Measurements from ENCODE around the gene SMARCD2.
"Not testable (repeated sequence)": the region's sequence is repeated elsewhere in the genome, so short reads cannot be mapped to it uniquely, and the experiment has no call there.

Gene SMARCD2

DNA sequence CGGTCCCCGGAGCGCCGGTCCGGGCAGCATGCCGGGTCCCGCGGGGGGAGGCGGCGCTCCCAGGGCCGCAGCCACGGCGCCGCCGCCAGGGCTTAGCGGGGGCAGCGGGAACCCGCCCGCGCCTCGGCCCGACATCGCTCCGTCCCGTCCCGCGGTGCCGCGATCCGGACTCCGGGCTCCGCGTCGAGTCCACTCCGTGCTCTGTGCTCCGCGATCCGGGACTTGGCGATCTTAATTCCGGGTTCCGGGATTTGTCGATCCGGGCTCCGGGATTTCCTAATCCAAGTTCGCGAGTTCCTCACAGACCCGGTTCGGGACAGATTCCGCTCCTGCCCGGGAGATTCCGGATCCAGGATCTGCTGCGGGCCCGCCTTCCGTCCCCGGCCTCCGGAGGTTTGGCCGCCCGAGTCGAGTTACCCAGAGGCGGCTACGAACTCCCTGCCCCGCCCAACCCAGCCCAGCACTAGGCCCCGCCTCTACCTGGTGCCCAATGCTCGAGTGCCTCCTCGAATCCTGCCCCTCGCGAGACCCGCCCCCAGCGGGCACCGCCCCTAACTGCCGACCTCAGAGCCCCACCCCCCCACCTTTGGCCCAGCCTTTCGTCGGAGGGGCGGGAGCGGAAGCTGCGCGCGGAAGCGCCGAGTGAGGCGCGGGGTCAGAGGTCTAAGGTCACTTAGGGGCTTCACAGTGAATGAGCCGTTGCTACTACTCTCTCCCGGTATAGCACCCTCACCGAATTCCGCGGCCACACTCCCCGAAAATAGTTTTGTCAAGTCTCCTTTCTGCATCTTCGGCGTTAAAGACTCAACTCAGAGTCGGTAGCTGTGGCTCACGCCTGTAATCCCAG lies at the start of gene SMARCD2:
SMARCD2 (minus strand) TSS at position 146 of the 847 bp plus-strand sequence; CDS start at position 135, 11 bp downstream.
- DNase-seq, result peak; percentile 99

DNA sequence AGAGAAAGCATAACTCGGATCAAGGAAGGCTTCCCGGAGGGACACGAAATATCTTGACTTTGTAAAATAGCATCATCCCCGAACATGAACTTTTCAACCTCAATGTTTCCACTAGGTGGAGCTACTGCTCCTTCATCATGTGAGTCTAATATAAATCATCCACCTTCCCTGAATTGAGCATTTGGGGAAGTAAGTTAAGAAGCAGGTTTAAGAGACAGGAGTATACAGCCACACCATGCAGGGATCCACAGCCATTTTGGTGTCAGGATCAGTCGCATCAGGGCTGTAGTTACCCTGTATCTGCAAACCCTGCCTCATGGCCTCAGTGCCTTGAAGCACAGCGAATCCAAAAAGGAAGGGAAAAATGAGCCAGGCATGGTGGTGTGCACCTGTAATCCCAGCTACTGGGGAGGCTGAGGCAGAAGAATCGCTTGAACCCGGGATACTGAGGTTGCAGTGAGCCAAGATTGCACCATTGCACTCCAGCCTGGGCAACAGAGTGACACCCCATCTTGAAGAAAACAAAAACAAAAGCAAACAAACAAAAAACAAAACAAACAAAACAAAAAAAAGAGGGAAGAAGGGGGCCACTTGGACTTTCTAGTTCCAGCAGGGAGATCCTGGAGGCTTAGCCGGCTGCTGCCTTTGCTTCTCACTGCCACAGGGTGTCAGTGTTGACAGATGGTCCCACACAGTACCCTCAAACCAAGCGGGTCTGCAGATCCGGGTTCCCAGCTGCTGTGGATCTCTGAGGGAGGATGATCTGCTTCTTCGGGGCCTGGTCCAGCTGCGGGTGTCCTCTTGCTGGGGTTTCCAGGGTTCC lies 46.8 kb upstream of the SMARCD2 start:
- not testable (repeated sequence) for DNase-seq

DNA sequence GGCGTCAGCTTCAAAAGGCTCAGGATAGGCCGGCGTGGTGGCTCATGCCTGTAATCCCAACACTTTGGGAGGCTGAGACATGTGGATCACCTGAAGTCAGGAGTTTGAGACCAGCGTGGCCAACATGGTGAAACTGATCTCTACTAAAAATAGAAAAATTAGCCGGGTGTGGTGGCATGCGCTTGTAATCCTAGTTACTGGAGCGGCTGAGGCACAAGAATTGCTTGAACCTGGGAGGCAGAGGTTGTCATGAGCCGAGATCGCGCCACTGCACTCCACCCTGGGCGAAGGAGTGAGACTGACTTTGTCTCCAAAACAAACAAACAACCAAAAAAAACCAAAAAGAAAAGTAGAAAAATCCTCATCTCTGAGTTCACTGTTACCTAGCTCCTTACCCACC lies 42.6 kb upstream of the SMARCD2 start:
- not testable (repeated sequence) for DNase-seq

DNA sequence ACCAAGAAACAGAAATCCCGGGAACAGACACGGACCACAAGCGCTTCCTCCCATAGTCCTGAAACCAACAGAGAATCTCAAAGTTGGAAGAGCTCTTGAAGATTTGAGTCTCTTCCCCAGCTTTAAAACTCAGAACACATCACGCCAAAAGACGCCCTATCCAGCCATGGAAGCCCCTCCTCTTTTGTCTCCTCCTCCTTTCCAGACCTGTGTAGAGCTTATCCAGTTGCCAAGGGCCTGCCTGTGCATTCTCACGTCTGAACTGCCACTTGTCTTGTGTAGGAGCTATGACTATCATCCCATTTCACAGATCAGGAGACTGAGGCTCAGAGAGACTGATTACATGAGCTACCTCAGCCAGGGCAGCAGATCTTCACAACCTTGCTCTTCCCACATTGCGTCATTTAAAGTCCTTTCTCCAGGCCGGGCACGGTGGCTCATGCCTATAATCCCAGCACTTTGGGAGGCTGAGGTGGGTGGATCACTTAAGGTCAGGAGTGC lies 40.2 kb upstream of the SMARCD2 start:
- DNase-seq, result not testable (repeated sequence)

DNA sequence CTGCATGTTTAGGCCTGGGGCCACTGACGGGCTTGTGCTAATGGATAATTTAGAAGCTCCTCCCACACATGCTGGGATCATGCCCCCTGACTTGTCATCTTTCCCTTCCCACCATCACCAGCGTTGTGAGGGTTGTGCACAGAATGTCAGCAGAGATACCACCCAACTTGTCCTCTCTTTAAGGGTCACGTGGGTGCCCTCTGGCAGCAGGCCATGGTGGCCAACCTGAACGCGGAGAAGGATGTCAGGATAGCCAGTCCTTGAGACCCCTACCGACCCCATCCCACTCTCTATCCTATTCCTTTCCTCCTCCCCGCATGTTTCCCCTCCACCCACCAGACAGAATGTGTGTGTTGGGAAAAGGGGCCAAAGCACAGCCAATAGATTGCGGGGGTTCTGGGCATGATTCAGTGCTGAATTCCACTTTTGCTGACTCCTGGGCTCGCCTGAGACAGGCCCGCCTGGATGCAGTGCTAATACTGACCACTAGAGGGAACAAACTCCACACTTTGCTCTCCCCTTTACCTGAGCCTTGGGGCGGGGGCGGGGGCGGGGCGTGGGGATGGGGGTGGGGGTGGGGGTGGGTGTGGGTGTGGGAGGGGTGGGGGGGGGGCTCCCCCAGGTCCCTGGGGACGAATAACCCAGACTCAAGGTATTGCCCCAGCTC lies 39.6 kb upstream of the SMARCD2 start, which contains the start of gene GH2:
GH2 (minus strand) TSS at position 10 of the 667 bp plus-strand sequence. CDS start 143 bp downstream, outside the sequence.
- peak; percentile 76 for DNase-seq

DNA sequence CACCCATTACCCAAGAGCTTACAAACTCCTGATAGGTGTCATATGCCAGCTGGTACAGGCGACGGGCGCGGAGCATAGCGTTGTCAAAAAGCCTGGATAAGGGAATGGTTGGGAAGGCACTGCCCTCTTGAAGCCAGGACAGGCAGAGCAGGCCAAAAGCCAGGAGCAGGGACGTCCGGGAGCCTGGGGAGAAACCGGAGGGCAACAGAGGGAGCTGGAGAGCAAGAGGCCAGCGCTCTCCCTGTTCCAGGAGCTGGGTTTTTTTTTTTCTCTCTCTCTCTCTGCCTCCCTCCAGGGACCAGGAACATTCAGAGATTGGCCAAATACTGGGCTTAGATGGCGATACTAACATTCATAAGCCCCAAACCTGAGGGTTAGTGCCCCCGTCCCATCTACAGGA lies 38.9 kb upstream of the SMARCD2 start:
- not testable (repeated sequence) for DNase-seq

DNA sequence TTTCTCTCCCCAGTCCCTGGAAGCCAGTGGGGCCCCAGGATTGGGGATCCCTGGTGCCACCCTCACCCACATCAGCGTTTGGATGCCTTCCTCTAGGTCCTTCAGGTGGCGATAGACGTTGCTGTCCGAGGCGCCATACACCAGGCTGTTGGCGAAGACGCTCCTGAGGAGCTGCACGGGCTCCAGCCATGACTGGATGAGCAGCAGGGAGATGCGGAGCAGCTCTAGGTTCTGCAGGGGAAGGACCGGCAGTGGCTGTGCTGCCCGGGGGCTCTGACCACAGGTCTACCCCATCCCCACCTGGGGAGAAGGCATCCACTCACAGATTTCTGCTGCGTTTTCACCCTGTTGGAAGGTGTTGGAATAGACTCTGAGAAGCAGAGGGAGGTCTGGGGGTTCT lies 38.2 kb upstream of the SMARCD2 start:
- DNase-seq, result no peak

DNA sequence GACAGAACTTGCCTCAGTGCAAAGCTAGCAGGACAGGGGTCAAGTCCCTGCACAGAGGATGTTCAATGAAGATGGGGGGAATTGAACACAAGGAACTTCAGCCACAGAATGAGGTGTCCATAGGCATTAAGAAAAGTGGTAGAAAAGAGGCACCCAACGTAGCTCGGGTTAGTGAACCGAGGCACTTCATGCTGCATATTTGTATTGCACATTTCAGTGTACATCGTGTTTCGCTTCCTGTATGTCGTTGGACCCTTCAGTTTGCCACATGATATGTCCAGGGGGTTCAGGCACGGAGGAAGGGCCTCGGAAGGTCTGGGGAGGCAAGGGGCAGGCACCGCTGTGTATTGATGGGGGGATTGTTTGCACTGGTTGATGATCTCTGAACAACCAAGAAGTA lies 35.9 kb upstream of the SMARCD2 start:
- DNase-seq, result not testable (repeated sequence)

DNA sequence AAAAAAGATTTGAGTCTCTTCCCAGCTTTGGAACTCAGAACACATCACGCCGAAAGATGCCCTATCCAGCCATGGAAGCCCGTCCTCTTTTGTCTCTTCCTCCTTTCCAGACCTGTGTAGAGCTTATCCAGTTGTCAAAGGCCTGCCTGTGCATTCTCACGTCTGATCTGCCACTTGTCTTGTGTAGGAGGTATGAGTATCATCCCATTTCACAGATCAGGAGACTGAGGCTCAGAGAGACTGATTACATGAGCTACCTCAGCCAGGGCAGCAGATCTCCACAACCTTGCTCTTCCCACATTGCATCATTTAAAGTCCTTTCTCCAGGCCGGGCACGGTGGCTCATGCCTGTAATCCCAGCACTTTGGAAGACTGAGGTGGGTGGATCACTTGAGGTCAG lies 32.2 kb upstream of the SMARCD2 start:
- not testable (repeated sequence) for DNase-seq

DNA sequence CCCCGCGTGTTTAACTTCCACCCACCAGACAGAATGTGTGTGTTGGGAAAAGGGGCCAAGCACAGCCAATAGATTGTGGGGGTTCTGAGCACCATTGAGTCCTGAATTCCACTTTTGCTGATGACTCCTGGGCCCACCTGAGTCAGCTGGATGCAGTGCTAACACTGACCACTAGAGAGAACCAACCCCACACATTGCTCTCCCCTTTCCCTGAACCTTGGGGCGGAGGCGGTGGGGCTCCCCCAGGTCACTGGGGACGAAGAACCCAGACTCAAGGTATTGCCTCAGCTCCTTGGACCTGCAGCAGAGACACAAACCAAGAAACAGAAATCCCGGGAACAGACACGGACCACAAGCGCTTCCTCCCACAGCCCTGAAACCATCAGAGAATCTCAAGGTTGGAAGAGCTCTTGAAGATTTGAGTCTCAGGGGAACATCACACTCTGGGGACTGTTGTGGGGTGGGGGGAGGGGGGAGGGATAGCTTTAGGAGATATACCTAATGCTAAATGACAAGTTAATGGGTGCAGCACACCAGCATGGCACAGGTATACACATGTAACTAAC lies 31.7 kb upstream of the SMARCD2 start:
- not testable (repeated sequence) for DNase-seq

DNA sequence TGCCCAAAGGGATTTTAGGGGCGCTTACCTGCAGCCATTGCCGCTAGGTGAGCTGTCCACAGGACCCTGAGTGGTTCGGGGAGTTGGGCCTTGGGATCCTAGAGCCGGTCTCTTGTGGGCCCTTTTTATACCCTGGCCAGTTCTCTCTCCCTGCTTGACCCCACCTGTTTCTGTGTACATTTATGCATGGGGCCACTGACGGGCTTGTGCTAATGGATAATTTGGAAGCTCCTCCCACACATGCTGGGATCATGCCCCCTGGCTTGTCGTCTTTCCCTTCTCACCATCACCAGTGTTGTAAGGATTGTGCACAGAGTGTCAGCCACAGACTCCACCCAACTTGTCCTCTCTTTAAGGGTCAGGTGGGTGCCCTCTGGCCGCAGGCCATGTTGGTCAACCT lies 31.1 kb upstream of the SMARCD2 start, which contains the start of gene CSH2:
CSH2 (minus strand) TSS at position 101 of the 400 bp plus-strand sequence; CDS start at position 38, 63 bp downstream.
- DNase-seq, result not testable (repeated sequence)

DNA sequence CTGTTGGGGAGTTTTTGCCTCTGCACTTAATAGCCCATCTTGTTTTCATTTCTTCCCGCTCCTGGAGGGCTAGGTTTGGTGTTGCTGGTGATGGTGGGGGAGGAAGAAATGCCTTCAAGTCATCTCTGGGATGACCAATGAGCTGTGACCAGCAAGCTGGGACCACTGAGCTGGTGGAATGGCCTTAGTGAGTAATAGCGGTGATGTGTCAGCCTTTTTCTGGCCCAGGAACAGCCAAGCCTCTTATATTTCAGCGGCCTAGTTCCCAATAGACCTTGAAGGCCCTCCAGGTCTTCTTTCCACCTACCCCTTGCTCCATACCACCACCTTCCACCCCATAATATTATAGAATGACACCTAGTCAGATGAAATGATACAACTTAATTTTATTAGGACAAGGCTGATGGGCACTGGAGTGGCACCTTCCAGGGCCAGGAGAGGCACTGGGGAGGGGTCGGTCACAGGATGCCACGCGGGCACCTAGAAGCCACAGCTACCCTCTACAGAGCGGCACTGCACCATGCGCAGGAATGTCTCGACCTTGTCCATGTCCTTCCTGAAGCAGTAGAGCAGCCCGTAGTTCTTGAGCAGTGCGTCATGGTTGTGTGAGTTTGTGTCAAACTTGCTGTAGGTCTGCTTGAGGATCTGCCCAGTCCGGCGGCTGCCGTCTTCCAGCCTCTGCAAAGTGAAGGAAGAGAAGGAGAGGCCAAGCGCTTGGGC lies 29.3 kb upstream of the SMARCD2 start:
- not testable (repeated sequence) for DNase-seq

DNA sequence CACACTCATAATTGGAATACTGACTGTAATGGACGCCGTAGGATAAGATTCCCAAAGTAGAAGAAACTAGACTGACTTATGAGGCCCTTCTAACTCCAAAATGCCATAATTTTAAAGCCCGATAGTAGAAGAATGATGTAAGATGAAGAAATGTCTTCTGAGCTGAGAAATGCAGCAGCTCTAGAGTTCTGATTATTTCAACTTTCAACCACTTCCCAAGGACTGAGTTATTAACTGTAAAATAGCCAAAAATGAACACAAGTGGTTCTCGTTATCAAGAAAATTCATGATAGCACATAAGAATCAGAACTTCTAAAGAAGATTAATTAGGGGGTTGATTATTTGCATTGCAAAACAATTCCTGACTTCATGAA lies 27.8 kb upstream of the SMARCD2 start:
- not testable (repeated sequence) for DNase-seq

DNA sequence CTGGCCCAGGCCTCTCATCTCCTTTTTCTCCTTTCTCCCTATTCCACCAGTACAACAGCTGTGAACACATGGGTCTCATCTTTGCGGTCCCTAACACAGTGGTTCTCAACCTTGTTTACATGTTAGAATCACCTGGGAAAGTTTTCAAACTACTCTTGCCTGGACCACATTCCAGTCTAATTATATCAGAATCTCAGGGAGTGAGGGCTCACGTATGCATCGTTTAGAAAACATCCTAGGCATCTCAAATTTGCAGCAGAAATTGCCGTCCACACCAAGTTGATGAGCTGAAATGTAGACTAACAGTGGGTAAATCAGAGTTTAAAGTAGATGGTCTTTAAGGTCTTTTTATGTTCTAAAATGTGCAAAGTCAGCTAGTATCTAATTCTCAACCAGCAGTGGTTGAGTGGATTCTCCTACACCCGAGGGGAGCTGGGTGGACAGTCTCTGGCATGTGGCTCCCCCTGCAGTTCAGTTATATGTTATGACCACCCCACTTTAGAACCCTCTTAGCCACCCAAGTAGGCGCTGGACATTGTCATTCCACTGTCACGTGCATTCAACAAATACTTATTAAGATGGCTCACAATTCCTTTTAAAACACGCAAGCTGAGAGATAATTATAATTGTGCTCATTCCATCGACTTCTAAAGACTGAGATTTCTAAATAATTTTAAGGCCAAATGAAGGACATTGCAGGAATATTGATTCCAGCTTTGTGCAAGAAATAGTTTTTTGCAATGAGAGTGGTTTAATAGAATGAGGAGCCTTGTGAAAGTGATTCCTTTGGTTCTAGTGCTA lies 27.2 kb upstream of the SMARCD2 start:
- not testable (repeated sequence) for DNase-seq

DNA sequence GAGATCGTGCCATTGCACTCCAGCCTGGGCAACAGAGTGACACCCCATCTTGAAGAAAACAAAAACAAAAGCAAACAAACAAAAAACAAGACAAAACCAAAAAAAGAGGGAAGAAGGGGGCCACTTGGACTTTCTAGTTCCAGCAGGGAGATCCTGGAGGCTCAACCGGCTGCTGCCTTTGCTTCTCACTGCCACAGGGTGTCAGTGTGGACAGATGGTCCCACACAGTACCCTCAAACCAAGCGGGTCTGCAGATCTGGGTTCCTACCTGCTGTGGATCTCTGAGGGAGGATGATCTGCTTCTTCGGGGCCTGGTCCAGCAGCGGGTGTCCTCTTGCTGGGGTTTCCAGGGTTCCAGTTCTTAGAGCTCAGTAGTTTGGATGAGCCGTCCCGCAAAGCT lies 24.1 kb upstream of the SMARCD2 start:
- not testable (repeated sequence) for DNase-seq

DNA sequence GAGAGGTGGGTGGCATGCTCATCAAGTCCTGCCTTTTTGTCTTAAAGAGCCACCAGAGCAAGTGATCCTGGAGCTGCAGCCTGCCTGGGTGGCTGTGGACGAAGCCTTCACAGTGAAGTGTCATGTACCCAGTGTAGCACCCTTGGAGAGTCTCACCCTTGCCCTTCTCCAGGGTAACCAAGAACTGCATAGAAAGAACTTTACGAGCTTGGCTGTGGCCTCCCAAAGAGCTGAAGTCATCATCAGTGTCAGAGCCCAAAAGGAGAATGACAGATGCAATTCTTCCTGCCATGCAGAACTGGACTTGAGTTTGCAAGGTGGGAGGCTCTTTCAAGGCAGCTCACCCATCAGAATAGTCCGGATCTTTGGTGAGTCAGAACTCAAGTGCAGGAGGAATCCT lies 16.8 kb upstream of the SMARCD2 start:
- DNase-seq, result no peak

DNA sequence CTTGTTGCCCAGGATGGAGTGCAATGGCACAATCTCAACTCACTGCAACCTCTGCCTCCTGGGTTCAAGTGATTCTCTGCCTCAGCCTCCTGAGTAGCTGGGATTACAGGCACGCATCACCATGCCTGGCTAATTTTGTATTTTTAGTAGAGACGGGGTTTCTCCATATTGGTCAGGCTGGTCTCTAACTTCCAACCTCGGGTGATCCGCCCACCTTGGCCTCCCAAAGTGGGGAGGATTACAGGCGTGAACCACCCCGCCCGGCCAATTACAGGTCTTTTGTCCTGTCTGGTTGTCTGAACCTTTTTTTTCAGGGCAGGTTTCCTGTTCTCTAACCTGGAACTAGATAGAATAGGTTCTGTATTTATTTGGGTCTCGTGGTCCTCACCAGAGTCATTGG lies 13.9 kb upstream of the SMARCD2 start:
- DNase-seq, result not testable (repeated sequence)

DNA sequence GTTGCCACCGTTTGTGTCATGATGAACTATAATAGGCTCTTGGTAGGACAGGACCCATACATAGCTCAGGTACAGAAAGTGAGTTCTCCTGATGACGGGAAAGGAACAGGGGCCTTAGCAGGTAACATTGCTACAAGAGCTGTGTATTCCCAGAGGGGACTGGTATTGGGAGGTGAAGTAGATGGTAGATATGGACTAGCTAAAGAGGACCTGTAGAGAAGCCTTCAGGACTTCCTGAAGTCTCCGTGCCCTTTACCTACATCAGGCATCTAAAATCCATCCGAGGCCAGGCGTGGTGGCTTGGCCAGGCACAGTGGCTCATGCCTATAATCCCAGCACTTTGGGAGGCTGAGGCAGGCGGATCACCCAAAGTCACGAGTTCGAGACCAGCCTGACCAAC lies 12.7 kb upstream of the SMARCD2 start:
- no peak for DNase-seq

DNA sequence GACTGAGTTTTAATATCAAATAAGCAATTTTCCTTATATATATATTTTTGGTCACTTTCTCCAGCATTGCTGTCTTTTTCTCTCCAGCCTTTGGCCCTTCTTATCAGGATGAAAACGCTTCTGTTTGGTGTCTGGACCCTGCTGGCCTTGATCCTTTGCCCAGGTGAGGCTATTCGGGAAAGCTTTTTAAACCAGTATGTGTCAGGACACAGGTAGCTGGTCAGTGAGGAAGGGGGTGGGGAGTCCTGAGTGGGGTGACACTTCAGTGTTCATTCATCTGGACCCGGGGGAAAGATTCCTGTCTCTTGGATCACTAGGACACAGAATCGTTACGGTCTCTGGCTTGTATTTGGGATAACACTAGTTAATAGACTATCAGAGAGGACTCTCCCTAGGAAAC lies 12.2 kb upstream of the SMARCD2 start:
- no peak for DNase-seq

DNA sequence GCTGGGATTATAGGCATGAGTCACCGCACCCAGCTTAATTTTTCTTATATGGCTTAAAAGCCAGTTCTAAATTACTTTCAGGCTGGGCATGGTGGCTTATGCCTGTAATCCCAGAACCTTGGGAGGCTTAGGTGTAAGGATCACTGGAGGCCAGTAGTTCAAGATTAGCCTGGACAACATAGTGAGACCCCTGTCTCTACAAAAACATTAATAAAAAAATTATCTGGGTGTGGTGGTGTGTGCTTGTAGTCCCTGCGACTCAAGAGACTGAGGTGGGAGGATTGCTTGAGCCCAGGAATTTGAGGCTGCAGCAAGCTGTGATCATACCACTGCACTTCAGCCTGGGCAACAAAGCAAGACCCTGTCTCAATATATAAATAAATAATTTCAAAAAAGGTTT lies 10.8 kb upstream of the SMARCD2 start:
- no peak for DNase-seq

DNA sequence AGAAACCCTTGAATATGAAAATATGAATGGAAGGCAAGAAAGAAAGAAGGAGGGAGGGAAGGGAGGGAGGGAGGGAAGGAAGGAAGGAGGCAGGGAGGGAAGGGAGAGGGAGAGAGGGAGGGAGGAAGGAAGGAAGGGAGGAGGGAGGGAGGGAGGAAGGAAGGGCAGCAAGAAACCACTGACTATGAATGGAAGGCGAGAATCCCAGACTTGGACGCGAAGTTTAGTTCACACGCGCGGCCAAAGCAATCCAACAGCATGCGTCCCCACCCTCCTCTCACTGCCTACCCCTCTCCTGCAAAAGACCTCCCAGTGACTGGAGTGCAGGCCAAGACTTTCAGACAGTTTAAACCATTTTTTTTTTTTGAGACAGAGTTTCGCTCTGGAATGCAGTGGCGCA lies 7.9 kb upstream of the SMARCD2 start:
- DNase-seq, result no peak

All from activated CD4-positive, alpha-beta T cell treated with anti-CD3 and anti-CD28 coated beads for 48 hours (primary cell).